Measurements from ENCODE around the gene BTBD10. TPM values are rescaled to one million over a fixed set of nuclear protein-coding genes. Genes with fewer than 3 reads are reported as not detected.

The BTBD10 gene
- total and polyA plus RNA-seq, 2 experiments from 2014 or later: 20.2 to 30.1 TPM

DNA sequence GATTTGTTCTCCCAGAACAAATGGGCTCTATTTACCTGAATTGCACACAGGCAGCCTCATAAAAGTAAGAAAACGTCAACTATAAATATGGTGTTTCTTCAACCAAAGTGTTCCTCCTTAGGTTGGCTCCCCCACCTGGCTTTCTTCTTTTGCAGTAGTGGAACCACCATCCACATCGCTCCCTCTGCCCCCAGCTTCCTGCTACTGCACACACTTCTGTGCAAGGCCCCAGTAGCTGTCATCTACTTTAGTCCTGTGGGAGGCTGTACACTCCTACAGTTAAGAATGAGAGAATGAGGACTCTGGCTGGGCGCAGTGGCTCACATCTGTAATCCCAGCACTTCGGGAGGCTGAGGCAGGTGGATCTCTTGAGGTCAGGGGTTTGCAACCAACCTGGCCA, 95.9 kb downstream of the BTBD10 start:
- Mint-ChIP-seq H3K36me3 (ENCODE audit: low read depth) (no peaks in the 10 kb centered on the region), H3K4me3 (no peak overlapping the region), H3K9me3 (no peaks in the 10 kb centered on the region), H3K27ac (no peak overlapping the region), H3K4me1 (no peaks in the 10 kb centered on the region; the same call in 2 of the 3 replicates), H3K27me3 (ENCODE audit: insufficient read depth, low read depth, poor library complexity) (no peaks in the 10 kb centered on the region)
- Histone ChIP-seq H2AFZ (no peak overlapping the region), H3K4me2 (no peak overlapping the region), H3K36me3 (ENCODE audit: insufficient read depth) (no peaks in the 10 kb centered on the region), H3K4me3 (no peak overlapping the region), H3K9me2 (ENCODE audit: insufficient read depth) (no peaks in the 10 kb centered on the region), H3K27me3 (ENCODE audit: insufficient read depth) (no peaks in the 10 kb centered on the region), H3K79me2 (replicated peaks; ENCODE audit: insufficient read depth) (no peaks in the 10 kb centered on the region), H3F3A (replicated peaks; ENCODE audit: low read depth) (no peaks in the 10 kb centered on the region), H3K4me1 (ENCODE audit: insufficient read depth) (no peaks in the 10 kb centered on the region), H3K27ac (ENCODE audit: low read depth) (no peak overlapping the region), H4K20me1 (replicated peaks; ENCODE audit: insufficient read depth) (no peaks in the 10 kb centered on the region)
- DNase-seq (ENCODE audit: low spot score) (no peak), ATAC-seq (no peak)
- TF ChIP-seq CTCF (conservative IDR thresholded peaks at IDR 0.05; ENCODE audit: low read depth in 2 of 2) (0 out of 4 replicates have a peak, but pooled peaks of 1 of the 2 experiments have one; percentile 9), EZH2phosphoT487 (IDR thresholded peaks at IDR 0.05; ENCODE audit: unreplicated experiment) (no peak)

- Histone ChIP-seq H3K4me2 (no peak overlapping the region), H4K20me1 (replicated peaks; ENCODE audit: insufficient read depth) (no peaks in the 10 kb centered on the region), H3F3A (replicated peaks; ENCODE audit: low read depth) (no peaks in the 10 kb centered on the region), H3K36me3 (ENCODE audit: insufficient read depth) (no peaks in the 10 kb centered on the region), H3K27ac (ENCODE audit: low read depth) (no peak overlapping the region), H2AFZ (no peak overlapping the region), H3K9me2 (ENCODE audit: insufficient read depth) (no peaks in the 10 kb centered on the region), H3K4me1 (ENCODE audit: insufficient read depth) (no peaks in the 10 kb centered on the region), H3K27me3 (ENCODE audit: insufficient read depth) (no peaks in the 10 kb centered on the region), H3K4me3 (no peak overlapping the region), H3K79me2 (replicated peaks; ENCODE audit: insufficient read depth) (no peaks in the 10 kb centered on the region)
- Mint-ChIP-seq H3K4me3 (no peak overlapping the region), H3K9me3 (no peaks in the 10 kb centered on the region), H3K4me1 (no peaks in the 10 kb centered on the region; the same call in 2 of the 3 replicates), H3K27me3 (ENCODE audit: insufficient read depth, low read depth, poor library complexity) (no peaks in the 10 kb centered on the region), H3K27ac (no peak overlapping the region), H3K36me3 (ENCODE audit: low read depth) (no peaks in the 10 kb centered on the region)
- DNase-seq (ENCODE audit: low spot score): no peak
- TF ChIP-seq STAT1 (IDR thresholded peaks at IDR 0.05; ENCODE audit: unreplicated experiment): no peak
- no peak for TF ChIP-seq POLR2AphosphoS5 (IDR thresholded peaks at IDR 0.05; ENCODE audit: low read depth)
- TF ChIP-seq ETS1 (IDR thresholded peaks at IDR 0.05): no peak
- TF ChIP-seq CTCF (conservative IDR thresholded peaks at IDR 0.05; ENCODE audit: low read depth in 2 of 2): no peak
- TF ChIP-seq EZH2 (IDR thresholded peaks at IDR 0.05; ENCODE audit: low read depth, unreplicated experiment): no peak
- TF ChIP-seq NANOG (IDR thresholded peaks at IDR 0.05; ENCODE audit: borderline replicate concordance): no peak
- no peak for ATAC-seq
Observed at GRCh38 chr11:13366266-13367026, 96.6 kb downstream of the BTBD10 start.
